GM10266 (cell line): ENCODE measurements around the gene RUNX1.
A peak's percentile ranks its signal among the peaks of the same experiment; 100 is the strongest.
"Not testable (repeated sequence)": the region's sequence is repeated elsewhere in the genome, so short reads cannot be mapped to it uniquely, and the experiment has no call there.

Source experiments
- DNase-seq: peaks from one replicate; pipeline ENCODE4 v3.0.0; 2012; ENCODE audit errors: extremely low spot score
- TF ChIP-seq, protein P1 (sequence below): IDR thresholded peaks from 2 replicates; pipeline ENCODE4 v1.5.1; 2012; ENCODE audit warnings: mild to moderate bottlenecking, low read depth; ENCODE audit not compliant: control insufficient read depth, insufficient read depth; ENCODE audit errors: missing control alignments

The RUNX1 gene

DNA sequence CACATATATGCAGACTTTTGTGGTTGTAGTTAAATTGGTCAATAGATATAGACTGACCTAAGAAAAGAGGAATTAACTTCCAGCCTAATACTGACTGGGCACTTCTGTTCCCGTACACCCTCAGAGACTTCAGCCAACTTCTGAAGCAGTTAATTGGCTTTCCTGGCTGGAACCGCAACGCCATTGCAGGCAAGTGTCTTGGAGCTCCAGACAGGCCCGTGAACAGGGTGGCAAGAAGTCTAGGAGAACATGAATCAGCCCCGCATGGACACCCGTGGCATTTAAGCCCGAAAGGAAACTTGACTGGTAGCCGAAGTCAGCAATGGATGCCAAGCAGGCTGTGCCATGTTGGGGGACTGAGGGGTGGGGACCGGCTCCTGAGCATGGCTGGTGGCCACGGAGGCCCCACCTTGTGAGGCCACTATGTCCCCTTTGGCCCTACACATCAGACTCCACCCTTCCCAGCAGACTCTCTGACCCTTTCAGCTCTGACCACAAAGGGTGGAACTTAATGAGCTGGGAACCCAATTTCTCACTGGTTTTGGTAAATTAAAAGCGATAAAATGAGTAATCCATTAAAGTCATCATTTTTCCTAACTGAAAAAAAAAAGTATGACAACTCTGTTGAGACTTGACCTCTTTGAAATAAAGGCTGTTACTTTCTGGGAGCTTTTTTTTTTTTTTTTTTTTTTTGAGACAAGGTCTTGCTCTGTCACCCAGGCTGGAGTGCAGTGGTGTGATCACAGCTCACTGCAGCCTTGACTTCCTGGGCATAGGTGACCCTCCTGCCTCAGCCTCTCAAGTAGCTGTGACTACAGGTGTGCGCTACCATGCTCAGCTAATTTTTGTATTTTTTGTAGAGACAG is 54.1 kb downstream of the RUNX1 start:
- TF ChIP-seq, protein P1, sequence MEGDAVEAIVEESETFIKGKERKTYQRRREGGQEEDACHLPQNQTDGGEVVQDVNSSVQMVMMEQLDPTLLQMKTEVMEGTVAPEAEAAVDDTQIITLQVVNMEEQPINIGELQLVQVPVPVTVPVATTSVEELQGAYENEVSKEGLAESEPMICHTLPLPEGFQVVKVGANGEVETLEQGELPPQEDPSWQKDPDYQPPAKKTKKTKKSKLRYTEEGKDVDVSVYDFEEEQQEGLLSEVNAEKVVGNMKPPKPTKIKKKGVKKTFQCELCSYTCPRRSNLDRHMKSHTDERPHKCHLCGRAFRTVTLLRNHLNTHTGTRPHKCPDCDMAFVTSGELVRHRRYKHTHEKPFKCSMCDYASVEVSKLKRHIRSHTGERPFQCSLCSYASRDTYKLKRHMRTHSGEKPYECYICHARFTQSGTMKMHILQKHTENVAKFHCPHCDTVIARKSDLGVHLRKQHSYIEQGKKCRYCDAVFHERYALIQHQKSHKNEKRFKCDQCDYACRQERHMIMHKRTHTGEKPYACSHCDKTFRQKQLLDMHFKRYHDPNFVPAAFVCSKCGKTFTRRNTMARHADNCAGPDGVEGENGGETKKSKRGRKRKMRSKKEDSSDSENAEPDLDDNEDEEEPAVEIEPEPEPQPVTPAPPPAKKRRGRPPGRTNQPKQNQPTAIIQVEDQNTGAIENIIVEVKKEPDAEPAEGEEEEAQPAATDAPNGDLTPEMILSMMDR = no peak
- DNase-seq = no peak

DNA sequence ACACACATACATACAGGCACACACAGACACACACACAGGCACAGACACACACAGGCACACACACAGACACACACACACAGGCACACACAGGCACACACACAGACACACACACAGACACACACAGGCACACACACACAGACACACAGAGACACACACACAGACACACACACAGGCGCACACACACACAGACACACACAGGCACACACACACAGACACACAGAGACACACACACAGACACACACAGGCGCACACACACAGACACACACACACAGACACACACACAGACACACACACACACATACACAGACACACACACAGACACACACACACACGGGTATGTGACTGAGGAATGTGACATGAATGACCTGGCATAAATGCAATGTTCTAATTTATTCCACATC is 55.6 kb downstream of the RUNX1 start:
- not testable (repeated sequence) for DNase-seq

DNA sequence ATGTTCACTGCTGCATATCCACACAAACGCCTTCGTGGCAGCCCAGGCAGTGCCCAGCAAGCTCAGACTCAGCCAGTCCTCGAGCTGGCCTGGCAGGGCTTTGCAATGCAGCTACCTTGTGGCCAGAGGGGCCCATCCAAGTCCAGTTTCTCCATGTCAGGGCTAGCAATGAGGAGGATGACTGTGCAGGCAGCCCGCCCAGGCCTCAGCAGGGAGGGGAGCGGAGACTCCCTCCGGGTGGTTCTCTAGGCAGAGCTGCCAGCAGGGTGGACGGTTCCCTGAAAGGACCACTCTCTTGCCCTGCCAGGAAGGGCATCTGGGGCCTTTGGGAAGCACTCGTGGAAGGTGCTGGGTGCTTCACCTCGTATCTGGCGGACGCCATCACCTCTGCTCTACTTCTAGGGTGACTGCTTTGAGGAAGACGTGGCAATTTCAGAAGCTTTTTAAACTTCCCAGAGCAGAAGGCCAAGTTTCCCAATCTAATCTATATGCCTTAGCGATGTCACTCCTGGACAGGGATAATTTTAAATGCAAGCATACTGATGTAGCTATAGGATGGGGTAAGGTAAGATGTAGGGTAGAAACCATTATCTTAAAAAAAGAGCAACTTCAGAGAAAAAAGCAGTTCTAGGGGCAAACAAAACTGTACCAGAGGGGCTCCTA is 56.2 kb downstream of the RUNX1 start:
- no peak for DNase-seq
- TF ChIP-seq, protein P1 = no peak

DNA sequence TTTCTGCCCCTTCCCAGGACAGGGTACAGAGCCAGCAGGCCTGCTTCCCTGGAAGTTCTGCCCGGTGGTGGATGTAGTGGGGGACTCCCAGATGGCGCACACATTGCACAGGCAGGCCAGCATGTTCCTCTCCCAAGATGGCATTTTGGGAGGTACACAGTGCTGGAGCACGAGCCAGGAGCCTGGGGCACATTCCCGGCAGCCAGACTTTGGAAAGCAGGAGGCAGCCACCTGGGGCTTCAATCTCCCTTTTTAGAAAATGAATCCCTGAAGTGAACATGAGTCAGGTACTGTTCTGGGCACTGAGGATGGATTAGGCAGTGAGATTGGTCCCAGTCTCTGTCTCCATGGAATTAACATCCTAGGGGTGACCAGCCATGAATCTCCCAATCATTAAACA is 56.9 kb downstream of the RUNX1 start:
- TF ChIP-seq, protein P1 = no peak
- DNase-seq = no peak

DNA sequence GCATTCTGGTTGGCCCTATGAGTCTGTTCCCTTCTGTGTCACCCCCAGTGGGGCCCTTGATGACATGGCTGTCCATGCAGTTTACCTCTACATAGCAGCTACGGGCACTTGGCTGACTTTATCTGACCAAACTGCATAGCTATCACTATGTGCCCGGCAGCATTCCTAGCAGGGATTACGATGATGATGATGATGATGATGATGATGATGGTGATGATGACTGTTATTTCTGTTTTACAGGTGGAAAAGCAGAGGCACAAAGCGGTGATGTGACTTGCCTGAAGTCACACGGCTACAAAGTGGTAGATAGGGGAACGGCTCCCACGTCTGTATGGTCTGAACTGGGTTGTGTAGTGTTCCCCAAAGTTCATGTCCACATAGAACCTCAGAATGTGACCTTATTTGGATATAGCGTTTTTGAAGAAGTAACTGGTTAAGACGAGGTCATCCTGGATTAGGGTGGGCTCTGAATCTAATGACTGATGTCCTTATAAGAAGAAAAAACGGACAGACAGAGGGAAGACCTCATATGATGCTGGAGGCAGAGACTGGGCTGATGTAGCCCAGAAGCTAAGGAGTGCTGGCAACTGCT is 57.6 kb downstream of the RUNX1 start:
- TF ChIP-seq, protein P1 = no peak

DNA sequence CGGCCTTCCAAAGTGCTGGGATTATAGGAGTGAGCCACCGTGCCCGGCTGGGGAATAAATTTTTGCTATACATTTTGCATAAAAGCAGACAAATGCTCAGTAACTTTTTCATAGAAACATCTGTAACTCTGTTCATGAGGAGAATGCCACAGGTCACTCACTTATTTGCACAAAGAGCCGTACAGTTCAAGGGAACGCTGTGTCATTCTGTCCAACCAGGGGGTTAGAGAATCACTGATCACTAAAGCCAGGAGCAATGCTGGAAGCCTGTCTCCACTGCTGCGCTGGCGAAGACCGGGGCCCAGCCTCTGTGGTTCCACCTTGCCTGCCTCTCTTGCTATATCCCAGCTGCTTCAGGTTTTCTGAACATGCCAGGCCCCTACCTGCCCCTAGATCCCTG is 58.3 kb downstream of the RUNX1 start:
- TF ChIP-seq, protein P1 = no peak
- no peak for DNase-seq

More for the DNA sequence above, 57.6 kb downstream of the RUNX1 start:
- DNase-seq = no peak

DNA sequence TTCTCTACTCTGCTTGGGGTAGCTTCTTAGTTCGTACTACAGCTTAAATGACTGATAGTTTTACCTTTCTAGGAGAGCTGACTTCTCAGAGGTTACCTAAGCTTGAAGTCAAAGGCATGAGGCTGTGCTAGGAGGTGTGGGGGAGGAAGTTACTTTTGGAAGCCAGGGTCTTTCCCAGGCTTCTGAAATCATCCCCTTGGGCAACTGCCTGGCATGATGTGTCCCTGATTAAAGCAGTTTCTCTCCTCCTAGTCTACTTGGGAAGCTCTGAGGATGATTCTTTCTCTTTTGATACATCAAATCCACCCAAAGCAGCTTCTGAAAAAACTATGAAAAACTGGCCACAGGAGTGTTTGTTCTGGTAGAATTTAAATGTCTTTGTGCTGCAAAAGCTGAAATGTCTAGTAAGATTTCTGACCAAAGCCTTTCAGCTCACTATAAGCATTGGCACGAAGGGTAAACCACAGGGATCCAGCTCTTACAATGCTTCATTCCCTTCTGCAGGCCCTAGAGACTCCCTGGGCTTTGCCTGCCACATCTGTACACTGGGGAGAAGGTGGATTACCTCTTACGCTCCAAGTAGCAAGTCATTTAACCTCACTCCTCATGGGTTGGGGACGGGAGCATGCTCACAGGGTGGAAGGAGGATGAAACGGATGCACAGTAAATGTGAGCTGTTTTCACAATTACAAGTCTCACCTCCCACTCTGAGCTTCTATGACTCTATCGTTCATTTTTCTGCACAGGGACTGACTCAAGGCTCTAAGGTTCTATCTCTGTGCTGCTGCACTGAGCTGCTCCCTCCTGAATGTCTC is 59.6 kb downstream of the RUNX1 start:
- DNase-seq = peak; percentile 42
- TF ChIP-seq, protein P1 = no peak
